Epidermal melanocyte (primary cell): ENCODE data around the gene CBL.

Source experiments
- DNase-seq: peaks from one replicate; pipeline ENCODE4 v3.0.0; 2011; ENCODE audit warnings: low spot score; ENCODE audit not compliant: insufficient read length

The CBL gene

GRCh38 chr11:119309411-119309810 lies 103.3 kb downstream of the CBL start:
- DNase-seq: no peak

GRCh38 chr11:119309953-119310681 lies 104.0 kb downstream of the CBL start:
- no peak for DNase-seq

- DNase-seq: no peak
Measured at GRCh38 chr11:119310682-119311052, 104.5 kb downstream of the CBL start.

- DNase-seq: no peak
Measured at GRCh38 chr11:119314726-119315125, 108.6 kb downstream of the CBL start.

GRCh38 chr11:119315131-119316015 lies 109.2 kb downstream of the CBL start:
- peak; percentile 75 for DNase-seq

- peak; percentile 67 for DNase-seq
Measured at GRCh38 chr11:119316016-119316728, 110.0 kb downstream of the CBL start.

- DNase-seq: no peak
Measured at GRCh38 chr11:119316729-119317591, 110.8 kb downstream of the CBL start, which contains the start of gene MCAM. MCAM (minus strand) TSS chr11:119317130; CDS start chr11:119317101, 29 bp downstream.

- DNase-seq: no peak
Measured at GRCh38 chr11:119317592-119318239, 111.6 kb downstream of the CBL start.

GRCh38 chr11:119318240-119319135 lies 112.3 kb downstream of the CBL start:
- DNase-seq: no peak

- DNase-seq: no peak
Measured at GRCh38 chr11:119319136-119319699, 113.1 kb downstream of the CBL start.

- DNase-seq: no peak
Measured at GRCh38 chr11:119319700-119320239, 113.6 kb downstream of the CBL start.

- no peak for DNase-seq
Measured at GRCh38 chr11:119320240-119320775, 114.2 kb downstream of the CBL start.

- peak; percentile 81 for DNase-seq
Measured at GRCh38 chr11:119320776-119321524, 114.8 kb downstream of the CBL start.

GRCh38 chr11:119322360-119322739 lies 116.2 kb downstream of the CBL start:
- DNase-seq: no peak

GRCh38 chr11:119322921-119323531 lies 116.9 kb downstream of the CBL start:
- DNase-seq: no peak

- DNase-seq: peak; percentile 81
Measured at GRCh38 chr11:119323532-119324033, 117.4 kb downstream of the CBL start.

- no peak for DNase-seq
Measured at GRCh38 chr11:119324189-119324588, 118.0 kb downstream of the CBL start.
